Progenitor cell of endocrine pancreas (in vitro differentiated cells): Measurements from ENCODE around the gene AGMO. TPM values are rescaled to one million over a fixed set of nuclear protein-coding genes. Genes with fewer than 3 reads are reported as not detected.

Source experiments
- DNase-seq: peaks from one replicate; pipeline ENCODE4 v3.0.0; 2021; ENCODE audit warnings: low spot score; ENCODE audit not compliant: unreplicated experiment
- H3K27ac Mint-ChIP-seq: 2 replicates; pipeline ENCODE4 v1.8.0; 2021; ENCODE audit warnings: mild to moderate bottlenecking, moderate library complexity, mixed read lengths
- H3K27me3 Mint-ChIP-seq: 2 replicates; pipeline ENCODE4 v1.8.0; 2021; ENCODE audit warnings: mixed read lengths
- H3K36me3 Mint-ChIP-seq: 2 replicates; pipeline ENCODE4 v1.8.0; 2022; ENCODE audit warnings: mixed read lengths; ENCODE audit not compliant: insufficient read depth
- H3K4me1 Mint-ChIP-seq: 2 replicates; pipeline ENCODE4 v1.8.0; 2021; ENCODE audit warnings: low read depth, mixed read lengths
- H3K4me3 Mint-ChIP-seq: 2 replicates; pipeline ENCODE4 v1.8.0; 2021; ENCODE audit warnings: low read depth, mild to moderate bottlenecking, moderate library complexity, mixed read lengths
- H3K9me3 Mint-ChIP-seq: 2 replicates; pipeline ENCODE4 v1.8.0; 2021; ENCODE audit warnings: low read depth, mixed read lengths
- total RNA-seq: library from RNA; stranded (reverse); gene quantifications from 2 replicates; pipeline ENCODE4 v1.2.1, GENCODE V29; 2021
- TF ChIP-seq, protein P1 (sequence below): fragments of 200-600 bp; sonication (generic); IDR thresholded peaks from one replicate; pipeline ENCODE4 v1.5.0; 2021; ENCODE audit warnings: antibody characterized with exemption, mild to moderate bottlenecking; ENCODE audit not compliant: unreplicated experiment

Gene AGMO
- total RNA-seq, 1 donor from 2014 or later: 0.19 TPM

DNA sequence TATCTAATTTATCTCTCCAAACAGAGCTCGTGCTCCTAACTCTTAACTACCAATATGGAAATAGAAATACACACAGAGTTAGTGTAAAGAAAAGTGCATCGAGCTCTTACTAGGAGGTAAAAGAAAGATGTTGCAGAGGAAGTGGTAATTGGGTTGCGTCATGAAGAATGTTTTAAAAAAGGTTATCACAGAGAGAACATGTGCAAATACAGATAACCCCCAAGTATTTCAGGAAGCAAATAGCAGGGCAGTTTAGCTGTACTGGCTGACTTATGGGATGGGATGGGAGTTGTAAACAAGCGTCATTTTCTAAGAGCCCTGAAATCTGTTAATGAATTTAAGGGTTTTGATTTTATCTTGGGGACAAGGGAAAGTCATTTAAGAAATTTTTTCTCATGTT is 153.9 kb downstream of the AGMO start:
- no peak overlapping the region for H3K4me3 Mint-ChIP-seq

GRCh38 chr7:15403751-15404150 is 158.1 kb downstream of the AGMO start:
- TF ChIP-seq, protein P1, sequence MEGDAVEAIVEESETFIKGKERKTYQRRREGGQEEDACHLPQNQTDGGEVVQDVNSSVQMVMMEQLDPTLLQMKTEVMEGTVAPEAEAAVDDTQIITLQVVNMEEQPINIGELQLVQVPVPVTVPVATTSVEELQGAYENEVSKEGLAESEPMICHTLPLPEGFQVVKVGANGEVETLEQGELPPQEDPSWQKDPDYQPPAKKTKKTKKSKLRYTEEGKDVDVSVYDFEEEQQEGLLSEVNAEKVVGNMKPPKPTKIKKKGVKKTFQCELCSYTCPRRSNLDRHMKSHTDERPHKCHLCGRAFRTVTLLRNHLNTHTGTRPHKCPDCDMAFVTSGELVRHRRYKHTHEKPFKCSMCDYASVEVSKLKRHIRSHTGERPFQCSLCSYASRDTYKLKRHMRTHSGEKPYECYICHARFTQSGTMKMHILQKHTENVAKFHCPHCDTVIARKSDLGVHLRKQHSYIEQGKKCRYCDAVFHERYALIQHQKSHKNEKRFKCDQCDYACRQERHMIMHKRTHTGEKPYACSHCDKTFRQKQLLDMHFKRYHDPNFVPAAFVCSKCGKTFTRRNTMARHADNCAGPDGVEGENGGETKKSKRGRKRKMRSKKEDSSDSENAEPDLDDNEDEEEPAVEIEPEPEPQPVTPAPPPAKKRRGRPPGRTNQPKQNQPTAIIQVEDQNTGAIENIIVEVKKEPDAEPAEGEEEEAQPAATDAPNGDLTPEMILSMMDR: no peak
- H3K27ac Mint-ChIP-seq: no peak overlapping the region
- peaks cover 11% of the 10 kb centered on the region for H3K4me1 Mint-ChIP-seq
- peaks cover 6% of the 10 kb centered on the region for H3K9me3 Mint-ChIP-seq
- no peak overlapping the region for H3K4me3 Mint-ChIP-seq
- DNase-seq: no peak
- no peaks in the 10 kb centered on the region for H3K36me3 Mint-ChIP-seq
- H3K27me3 Mint-ChIP-seq: no peaks in the 10 kb centered on the region

More for the DNA sequence above, 153.9 kb downstream of the AGMO start:
- no peaks in the 10 kb centered on the region for H3K27me3 Mint-ChIP-seq
- DNase-seq: no peak
- H3K36me3 Mint-ChIP-seq: no peaks in the 10 kb centered on the region
- peaks cover 6% of the 10 kb centered on the region for H3K9me3 Mint-ChIP-seq
- peak overlapping the region; percentile 80 for H3K27ac Mint-ChIP-seq
- TF ChIP-seq, protein P1: no peak
- H3K4me1 Mint-ChIP-seq: peaks cover 18% of the 10 kb centered on the region

DNA sequence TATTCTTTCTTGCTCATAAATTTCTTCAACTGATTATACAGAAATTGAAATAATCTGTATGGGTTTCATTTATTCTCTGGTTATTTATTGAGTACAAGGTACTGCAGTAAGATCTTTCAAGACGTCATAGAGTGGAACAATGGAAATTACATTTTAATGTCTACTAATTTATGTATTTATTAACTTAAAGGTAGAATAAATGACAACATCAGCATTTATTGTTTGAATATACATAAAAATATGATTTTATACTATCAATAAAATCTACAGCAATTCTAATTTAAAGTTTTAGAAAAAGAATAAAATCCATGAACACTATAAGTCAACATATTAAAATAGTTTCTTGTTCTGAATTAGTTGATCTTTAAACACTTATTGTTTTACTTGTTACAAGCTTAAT is 158.5 kb downstream of the AGMO start:
- Mint-ChIP-seq H3K36me3 (no peaks in the 10 kb centered on the region), H3K27me3 (no peaks in the 10 kb centered on the region), H3K4me3 (no peak overlapping the region), H3K27ac (no peak overlapping the region), H3K4me1 (peaks cover 6% of the 10 kb centered on the region), H3K9me3 (peaks cover 6% of the 10 kb centered on the region)
- TF ChIP-seq, protein P1: no peak
- DNase-seq: no peak

DNA sequence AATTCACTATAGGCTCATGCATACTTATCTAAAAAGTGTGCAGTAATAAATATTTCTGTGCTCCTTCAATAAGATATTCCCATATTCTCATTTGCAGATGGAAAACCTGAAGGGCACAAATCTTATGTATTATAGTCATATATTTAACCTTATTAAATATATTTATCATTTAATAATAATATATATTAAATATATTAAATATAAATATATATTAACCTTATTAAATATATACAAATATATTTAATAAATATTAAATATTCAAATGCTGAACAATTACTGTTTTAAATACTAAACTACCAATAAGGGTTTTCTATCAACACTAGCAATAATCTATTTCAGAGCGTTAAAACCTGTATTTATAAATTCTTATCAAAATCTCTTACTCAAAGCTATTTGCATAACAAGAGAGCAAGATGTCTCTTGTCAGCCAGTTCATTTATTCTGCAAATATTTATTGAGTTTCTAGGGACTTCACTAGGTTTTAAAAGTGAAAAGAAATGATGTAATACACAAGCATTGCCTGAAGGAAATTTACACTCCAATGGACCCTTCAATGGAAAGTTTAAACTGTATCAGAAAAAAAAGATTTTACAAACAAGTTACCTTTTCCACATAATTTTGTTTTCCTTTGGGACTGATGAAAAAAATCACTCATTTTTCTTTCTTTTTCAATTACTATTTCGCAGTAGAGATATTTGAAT is 159.2 kb downstream of the AGMO start:
- H3K27me3 Mint-ChIP-seq: no peaks in the 10 kb centered on the region
- H3K9me3 Mint-ChIP-seq: peaks cover 7% of the 10 kb centered on the region
- TF ChIP-seq, protein P1: no peak
- no peak overlapping the region for H3K4me3 Mint-ChIP-seq
- H3K36me3 Mint-ChIP-seq: no peaks in the 10 kb centered on the region
- H3K4me1 Mint-ChIP-seq: no peaks in the 10 kb centered on the region
- no peak for DNase-seq
- no peak overlapping the region for H3K27ac Mint-ChIP-seq

DNA sequence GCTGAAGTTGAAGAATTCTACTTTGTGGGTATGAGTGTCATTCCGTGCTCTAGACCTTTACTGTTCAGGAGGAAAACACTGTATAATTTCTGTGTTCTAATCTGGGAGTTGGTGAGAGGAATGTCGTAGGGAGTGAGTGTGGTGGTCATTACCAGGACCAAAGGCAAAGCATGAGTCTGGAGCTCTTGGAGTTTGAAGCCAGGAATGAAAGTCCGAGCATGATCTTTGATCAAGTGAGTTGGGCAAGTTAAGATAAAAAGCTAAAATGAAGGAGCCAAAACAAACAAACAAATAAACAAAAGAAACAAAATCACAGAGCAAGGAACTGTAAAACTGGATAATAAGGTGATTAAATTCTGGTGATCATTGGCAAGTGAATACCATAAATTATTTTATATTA is 161.4 kb downstream of the AGMO start:
- Mint-ChIP-seq H3K4me3 (no peak overlapping the region), H3K4me1 (no peaks in the 10 kb centered on the region), H3K9me3 (peaks cover 7% of the 10 kb centered on the region), H3K27ac (no peak overlapping the region), H3K27me3 (no peaks in the 10 kb centered on the region), H3K36me3 (peaks cover 1% of the 10 kb centered on the region)
- TF ChIP-seq, protein P1: no peak
- DNase-seq: no peak
